Fibroblast of lung (primary cell): ENCODE measurements around the gene TRIM40.

Source experiments
- CTCF ChIP-seq, 2 donors: IDR thresholded peaks in 1 of 2; conservative IDR thresholded peaks in 1 of 2; 1 replicate in 1 of 2; 2 replicates in 1 of 2; pipeline ENCODE4 v1.5.1; 2011 to 2012; ENCODE audit warnings: low read length in 2 of 2, control low read depth in 1 of 2, inconsistent platforms in 1 of 2, low read depth in 1 of 2, mild to moderate bottlenecking in 1 of 2
- EZH2 ChIP-seq: IDR thresholded peaks from 2 replicates; pipeline ENCODE4 v1.5.1; 2012; ENCODE audit warnings: low read length, control low read depth, mild to moderate bottlenecking; ENCODE audit errors: missing control alignments

- TF ChIP-seq CTCF (conservative IDR thresholded peaks at IDR 0.05 in 1 of 2, IDR thresholded peaks at IDR 0.05 in 1 of 2; ENCODE audit: low read depth in 1 of 2, low read length in 2 of 2) (no peak), EZH2 (no peak)
These were observed 48.6 kb downstream of the TRIM40 start for GRCh38 chr6:30184417-30185031.
